ENCODE measurements around the gene EPN2.

The EPN2 gene

GRCh38 chr17:19365833-19366636 lies 128.9 kb downstream of the EPN2 start:
- no peak for DNase-seq (ENCODE audit: low read depth in 3 of 3)

DNA sequence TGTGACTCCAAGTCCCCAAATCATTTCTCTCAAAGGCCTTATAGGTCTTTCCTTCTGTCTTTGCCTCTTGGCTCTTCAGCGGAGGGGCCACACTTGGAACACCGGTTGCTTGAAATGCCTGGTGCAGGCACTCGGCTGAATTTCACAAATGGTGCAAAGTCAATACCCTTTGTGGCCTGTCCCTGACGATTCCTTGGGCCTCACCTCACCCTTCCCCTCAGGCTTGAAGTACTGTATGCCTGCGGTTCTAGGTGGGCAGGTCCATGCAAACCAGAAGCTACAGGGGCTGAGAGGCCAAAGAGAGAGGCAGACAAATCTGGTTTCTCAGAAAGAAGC lies 129.4 kb downstream of the EPN2 start:
- no peak for DNase-seq (ENCODE audit: low read depth in 3 of 3)

DNA sequence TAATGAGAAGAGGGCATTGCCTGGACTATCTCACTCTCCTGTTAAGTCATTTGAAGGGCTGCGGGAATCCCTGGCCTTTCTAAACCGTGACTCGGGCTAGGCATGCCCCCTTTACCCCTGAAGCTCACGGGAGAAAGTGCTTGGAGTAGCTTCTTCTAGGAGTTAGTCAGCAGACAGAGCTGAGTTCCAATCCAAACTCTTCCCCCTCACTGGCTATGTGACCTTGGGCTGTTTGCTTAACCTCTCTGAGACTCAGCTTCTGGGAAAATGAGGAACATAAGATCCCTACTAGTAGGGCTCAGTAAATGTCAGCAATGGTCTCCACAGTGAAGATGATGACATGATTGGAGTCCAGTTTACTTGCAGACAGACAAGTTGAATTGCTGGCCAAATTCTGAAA lies 131.1 kb downstream of the EPN2 start:
- DNase-seq (ENCODE audit: low read depth in 3 of 3), result no peak

- DNase-seq (ENCODE audit: low read depth in 3 of 3), result no peak
Measured at GRCh38 chr17:19369107-19369778, 132.1 kb downstream of the EPN2 start.

DNA sequence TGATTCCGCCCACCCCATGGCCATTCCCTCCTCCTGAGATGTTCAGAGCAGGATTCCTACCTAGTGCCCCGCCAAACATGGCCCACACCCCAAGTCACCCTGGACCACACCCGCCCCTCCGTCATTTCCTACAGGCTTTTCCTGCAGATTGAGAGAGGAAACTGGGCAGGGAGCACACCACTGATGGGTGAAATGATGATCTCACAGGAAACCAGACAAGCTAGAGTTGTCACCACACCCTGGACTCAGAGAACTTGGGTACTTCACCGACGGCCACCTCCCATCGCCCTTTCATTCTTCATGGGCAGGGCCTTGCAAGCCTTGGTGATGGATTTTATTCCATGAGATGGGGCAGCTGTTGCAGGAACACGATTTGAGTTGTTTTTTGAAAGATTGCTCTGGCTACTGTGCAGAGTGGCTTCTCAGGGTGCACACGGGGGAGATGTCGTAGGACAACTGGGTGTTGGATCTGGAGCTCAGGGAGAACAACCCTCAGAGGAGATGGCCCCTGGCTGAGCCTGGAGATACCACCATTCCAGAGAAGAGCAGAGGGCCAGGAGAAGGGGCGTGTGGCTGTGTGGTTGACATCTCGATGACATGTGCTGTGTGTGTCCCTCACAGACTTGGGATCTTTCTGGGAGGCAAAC lies 132.8 kb downstream of the EPN2 start:
- DNase-seq (ENCODE audit: low read depth in 3 of 3), result no peak

GRCh38 chr17:19370493-19370960 lies 133.4 kb downstream of the EPN2 start:
- DNase-seq (ENCODE audit: low read depth in 3 of 3), result no peak

- DNase-seq (ENCODE audit: low read depth in 3 of 3), result no peak
Measured at GRCh38 chr17:19371259-19372010, 134.3 kb downstream of the EPN2 start.

DNA sequence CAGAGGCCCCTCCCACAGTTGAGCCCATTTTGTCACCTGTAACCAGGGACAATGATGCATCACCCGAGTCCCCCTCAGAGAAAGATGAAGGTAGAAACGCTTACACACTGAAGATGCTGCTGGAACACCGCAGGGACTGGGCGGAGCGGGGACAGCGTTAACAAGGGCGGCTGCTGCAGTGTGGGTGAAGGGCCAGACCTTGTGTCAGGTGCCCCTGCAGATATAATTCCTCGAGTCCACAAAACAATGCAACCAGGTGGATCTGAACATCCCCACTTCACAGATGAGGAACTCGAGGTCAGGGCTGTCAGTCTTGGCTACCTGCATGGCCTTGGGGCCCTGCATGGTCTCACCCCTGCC lies 134.8 kb downstream of the EPN2 start:
- no peak for DNase-seq (ENCODE audit: low read depth in 3 of 3)

- DNase-seq (ENCODE audit: low read depth in 3 of 3), result no peak
Measured at GRCh38 chr17:19372439-19372838, 135.3 kb downstream of the EPN2 start.

GRCh38 chr17:19372866-19373504 lies 135.8 kb downstream of the EPN2 start:
- DNase-seq (ENCODE audit: low read depth in 3 of 3), result no peak

GRCh38 chr17:19374136-19374535 lies 137.0 kb downstream of the EPN2 start:
- DNase-seq (ENCODE audit: low read depth in 3 of 3), result no peak

DNA sequence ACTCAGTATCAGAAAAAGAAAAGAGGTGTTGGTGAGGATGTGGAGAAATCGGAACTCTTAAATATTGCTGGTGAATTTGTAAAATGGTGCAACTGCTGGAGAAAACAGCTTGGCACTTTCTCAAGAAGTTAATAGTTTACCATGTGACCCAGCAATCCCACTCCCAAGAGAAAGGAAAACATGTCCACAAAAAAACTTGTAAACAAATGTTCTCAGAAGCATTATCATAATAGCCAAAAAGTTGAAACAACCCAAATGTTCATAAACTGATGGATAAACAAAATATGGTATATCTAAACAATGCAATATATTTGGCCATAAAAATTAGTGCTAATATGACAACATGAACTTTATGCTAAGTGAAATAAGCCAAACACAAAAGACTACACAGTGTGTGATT lies 138.6 kb downstream of the EPN2 start:
- no peak for DNase-seq (ENCODE audit: low read depth in 3 of 3)

DNA sequence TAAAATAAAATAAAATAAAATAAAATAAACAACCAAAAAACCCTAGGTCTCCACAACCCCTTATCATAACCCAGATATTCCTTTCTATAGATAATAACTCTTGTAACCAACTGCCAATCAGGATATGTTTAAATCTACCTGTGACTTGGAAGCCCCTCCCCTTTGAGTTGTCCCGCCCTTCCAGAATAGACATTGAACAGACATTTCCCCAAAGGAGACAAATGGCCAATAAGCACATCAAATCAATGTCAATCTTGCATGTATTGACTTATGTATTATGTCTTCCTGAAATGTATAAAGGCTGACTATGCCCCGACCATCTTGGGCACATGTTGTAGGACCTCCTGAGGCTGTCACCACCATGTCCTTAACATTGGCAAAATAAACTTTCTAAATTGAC lies 139.6 kb downstream of the EPN2 start:
- DNase-seq (ENCODE audit: low read depth in 3 of 3), result no peak

DNA sequence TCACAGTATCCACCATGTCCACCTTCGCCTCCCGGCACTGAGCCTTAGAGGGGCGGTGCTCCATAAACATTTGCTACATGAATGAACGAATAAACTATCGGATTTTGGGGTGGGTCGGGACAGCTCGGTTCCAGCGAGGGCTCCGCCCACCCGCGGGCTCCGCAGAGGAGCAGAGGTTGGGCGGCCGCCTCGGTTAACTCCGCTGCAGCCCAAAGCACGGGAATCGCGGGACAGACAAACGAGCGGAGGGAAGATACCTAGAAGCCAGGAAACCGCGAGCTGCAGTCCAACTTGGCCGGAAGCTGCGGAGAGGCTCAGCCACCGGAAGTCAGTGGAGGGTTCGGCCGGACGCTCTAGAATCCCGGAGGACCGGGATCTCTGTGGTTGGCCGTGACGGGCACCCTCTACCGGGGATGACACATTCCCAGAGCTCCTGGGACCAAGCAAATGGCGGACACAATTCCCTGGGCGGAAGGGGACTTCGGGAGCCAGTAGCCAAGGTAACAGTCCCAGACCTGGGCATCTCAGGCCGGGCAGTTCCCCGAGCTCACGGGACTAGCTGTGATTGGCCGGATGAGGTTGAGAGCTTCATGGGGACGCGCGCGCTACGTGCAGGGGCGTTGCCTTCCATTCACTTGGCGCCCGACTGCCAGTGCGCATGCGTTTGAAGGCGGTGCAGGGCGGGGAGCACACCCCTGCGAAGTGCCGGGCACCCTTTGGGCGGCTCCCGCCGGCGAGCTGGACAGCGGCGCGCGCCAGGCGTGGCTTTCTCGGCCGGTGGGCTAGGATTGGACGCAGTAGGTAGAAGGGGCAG lies 140.6 kb downstream of the EPN2 start:
- peak; percentile 81 to 85 (median 83) for DNase-seq (ENCODE audit: low read depth in 3 of 3)

DNA sequence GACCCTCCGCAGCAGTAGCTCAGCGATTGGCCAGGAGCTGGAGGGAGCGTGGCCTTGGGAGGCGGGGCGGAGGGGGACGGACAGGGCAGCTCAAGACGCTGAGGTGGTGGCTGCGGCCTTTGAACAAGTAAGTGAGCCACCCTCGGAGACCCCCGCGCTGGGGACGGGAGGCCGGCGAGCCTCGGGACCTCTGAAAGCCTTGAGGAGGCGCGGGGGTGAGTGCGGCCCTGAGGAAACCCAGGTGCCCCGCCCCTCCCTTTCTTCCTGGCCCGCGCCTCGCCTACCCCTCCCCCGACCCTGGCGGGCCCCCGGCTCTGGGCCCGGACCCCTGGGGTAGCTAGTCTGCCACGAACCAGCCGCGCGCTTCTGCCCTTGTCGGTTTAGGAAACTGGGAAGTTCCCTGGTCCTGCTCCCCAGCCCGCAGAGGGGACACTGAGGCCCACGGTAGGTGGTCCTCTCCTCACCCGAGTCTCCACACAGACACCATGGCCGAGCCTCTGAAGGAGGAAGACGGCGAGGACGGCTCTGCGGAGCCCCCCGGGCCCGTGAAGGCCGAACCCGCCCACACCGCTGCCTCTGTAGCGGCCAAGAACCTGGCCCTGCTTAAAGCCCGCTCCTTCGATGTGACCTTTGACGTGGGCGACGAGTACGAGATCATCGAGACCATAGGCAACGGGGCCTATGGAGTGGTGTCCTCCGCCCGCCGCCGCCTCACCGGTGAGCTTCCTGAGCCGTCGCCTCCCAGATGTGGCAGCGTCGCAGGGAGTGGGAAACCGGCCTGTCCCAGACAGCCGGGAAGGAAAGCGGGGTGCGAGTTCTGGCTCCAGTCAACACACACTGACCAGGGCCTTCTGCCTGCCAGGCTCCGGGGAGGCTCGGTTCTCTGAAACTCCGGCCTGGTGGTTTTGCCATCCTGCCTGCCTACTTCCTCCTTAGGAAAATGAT lies 141.5 kb downstream of the EPN2 start, which contains the start of gene MAPK7:
Gene MAPK7 (plus strand): TSS at position 83 of the 945 bp plus-strand sequence. CDS start 403 bp downstream, at position 486.
- DNase-seq (ENCODE audit: low read depth in 3 of 3), result no peak

GRCh38 chr17:19379361-19380065 lies 142.3 kb downstream of the EPN2 start:
- DNase-seq (ENCODE audit: low read depth in 3 of 3), result no peak

GRCh38 chr17:19380481-19381301 lies 143.5 kb downstream of the EPN2 start:
- no peak for DNase-seq (ENCODE audit: low read depth in 3 of 3)

GRCh38 chr17:19381361-19381740 lies 144.2 kb downstream of the EPN2 start:
- DNase-seq (ENCODE audit: low read depth in 3 of 3), result no peak
